H1 (cell line): Measurements from ENCODE around the gene TMEM255A.

Source experiments
- CHD1 ChIP-seq: IDR thresholded peaks from 2 replicates; pipeline ENCODE4 v1.6.1; 2012; ENCODE audit warnings: low read depth, low read length, improper control_type of control experiment
- CTCF ChIP-seq, 3 experiments: IDR thresholded peaks; 1 replicate in 2 of 3; 2 replicates in 1 of 3; pipeline versions ENCODE4 v1.5.1 to v1.6.1; 2011; ENCODE audit warnings: low read length in 3 of 3, mild to moderate bottlenecking in 3 of 3, inconsistent platforms in 2 of 3, low read depth in 1 of 3, moderate library complexity in 1 of 3; ENCODE audit not compliant: insufficient read depth in 1 of 3; ENCODE audit errors: control extremely low read depth in 1 of 3
- EGR1 ChIP-seq: IDR thresholded peaks from 2 replicates; pipeline ENCODE4 v1.6.1; 2011; ENCODE audit warnings: low read depth, low read length, borderline replicate concordance
- EP300 ChIP-seq, 2 experiments: IDR thresholded peaks; 1 replicate in 1 of 2; 2 replicates in 1 of 2; pipeline ENCODE4 v1.6.1; 2011 to 2012; ENCODE audit warnings: low read depth in 2 of 2, low read length in 2 of 2, mild to moderate bottlenecking in 2 of 2, borderline replicate concordance in 1 of 2, inconsistent platforms in 1 of 2, moderate library complexity in 1 of 2
- EZH2 ChIP-seq: fragments of 200-600 bp; sonication (generic); IDR thresholded peaks from 2 replicates; pipeline ENCODE4 v1.7.1; 2012; ENCODE audit warnings: low read depth, mild to moderate bottlenecking, moderate library complexity, low read length, inconsistent platforms; ENCODE audit not compliant: severe bottlenecking
- JUN ChIP-seq: IDR thresholded peaks from 2 replicates; pipeline ENCODE4 v1.6.1; 2011; ENCODE audit warnings: low read depth, mild to moderate bottlenecking, improper control_type of control experiment, low read length
- POLR2A ChIP-seq, 2 experiments: IDR thresholded peaks; 1 replicate in 1 of 2; 2 replicates in 1 of 2; pipeline ENCODE4 v1.6.1; 2011; ENCODE audit warnings: low read depth in 2 of 2, low read length in 2 of 2, mild to moderate bottlenecking in 2 of 2; ENCODE audit errors: control extremely low read depth in 1 of 2
- POLR2AphosphoS5 ChIP-seq: IDR thresholded peaks from 2 replicates; pipeline ENCODE4 v1.6.1; 2011; ENCODE audit warnings: low read depth, low read length
- RXRA ChIP-seq: IDR thresholded peaks from 2 replicates; pipeline ENCODE4 v1.6.1; 2011; ENCODE audit warnings: low read depth, mild to moderate bottlenecking, low read length, moderate library complexity; ENCODE audit not compliant: insufficient read depth
- SP2 ChIP-seq: IDR thresholded peaks from 2 replicates; pipeline ENCODE4 v1.6.1; 2012; ENCODE audit warnings: mild to moderate bottlenecking, low read length, inconsistent platforms
- SUZ12 ChIP-seq: fragments of 200-600 bp; sonication (generic); IDR thresholded peaks from 2 replicates; pipeline ENCODE4 v1.6.1; 2012; ENCODE audit warnings: mild to moderate bottlenecking, inconsistent platforms, low read length, moderate library complexity, mixed read lengths
- TAF1 ChIP-seq: IDR thresholded peaks from 2 replicates; pipeline ENCODE4 v1.6.1; 2011; ENCODE audit warnings: mild to moderate bottlenecking, low read depth, low read length
- ZNF274 ChIP-seq: IDR thresholded peaks from 2 replicates; pipeline ENCODE4 v1.7.0; 2012; ENCODE audit warnings: low read length, borderline replicate concordance; ENCODE audit errors: extremely low read depth
- TF ChIP-seq, protein P1 (sequence below): IDR thresholded peaks from 2 replicates; pipeline ENCODE4 v1.6.1; 2011; ENCODE audit warnings: low read length, improper control_type of control experiment

DNA sequence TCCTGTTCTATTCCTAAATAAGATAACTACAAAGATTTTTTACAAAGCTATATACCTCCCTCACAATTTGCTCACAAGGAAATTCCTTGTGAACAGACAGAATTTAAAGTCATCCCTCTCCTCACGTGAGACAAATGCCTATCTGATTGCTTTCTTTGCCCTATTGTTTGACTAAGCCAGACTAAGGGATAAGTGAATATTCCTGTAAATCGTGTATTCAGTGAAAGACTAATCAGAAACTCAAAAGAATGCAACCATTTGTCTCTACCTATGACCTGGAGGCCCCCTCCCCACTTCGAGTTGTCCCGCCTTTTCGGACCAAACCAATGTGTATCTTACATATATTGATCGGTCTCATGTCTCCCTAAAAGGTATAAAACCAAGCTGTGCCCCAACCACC is 76.0 kb downstream of the TMEM255A start:
- TF ChIP-seq, protein P1, sequence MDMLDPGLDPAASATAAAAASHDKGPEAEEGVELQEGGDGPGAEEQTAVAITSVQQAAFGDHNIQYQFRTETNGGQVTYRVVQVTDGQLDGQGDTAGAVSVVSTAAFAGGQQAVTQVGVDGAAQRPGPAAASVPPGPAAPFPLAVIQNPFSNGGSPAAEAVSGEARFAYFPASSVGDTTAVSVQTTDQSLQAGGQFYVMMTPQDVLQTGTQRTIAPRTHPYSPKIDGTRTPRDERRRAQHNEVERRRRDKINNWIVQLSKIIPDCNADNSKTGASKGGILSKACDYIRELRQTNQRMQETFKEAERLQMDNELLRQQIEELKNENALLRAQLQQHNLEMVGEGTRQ, result no peak
- no peak for TF ChIP-seq EP300 (IDR thresholded peaks at IDR 0.05; ENCODE audit: borderline replicate concordance in 1 of 2, low read depth in 2 of 2, low read length in 2 of 2)
- no peak for TF ChIP-seq ZNF274
- TF ChIP-seq EGR1, result no peak
- TF ChIP-seq POLR2A (IDR thresholded peaks at IDR 0.05; ENCODE audit: control extremely low read depth in 1 of 2, low read depth in 2 of 2, low read length in 2 of 2), result no peak
- TF ChIP-seq SUZ12, result no peak
- no peak for TF ChIP-seq SP2
- TF ChIP-seq CTCF (IDR thresholded peaks at IDR 0.05; ENCODE audit: control extremely low read depth in 1 of 3, insufficient read depth in 1 of 3, low read depth in 1 of 3, low read length in 3 of 3), result no peak
- TF ChIP-seq JUN, result no peak
- TF ChIP-seq EZH2, result no peak
- TF ChIP-seq POLR2AphosphoS5, result no peak
- TF ChIP-seq TAF1, result no peak
- TF ChIP-seq RXRA, result no peak
- no peak for TF ChIP-seq CHD1
